Lung (tissue), 12 donors: ENCODE measurements around the gene HNF4A. TPM values are rescaled to one million over a fixed set of nuclear protein-coding genes. Genes with fewer than 3 reads are reported as not detected.

Experiments used
- ATAC-seq: fragments of 200-7000 bp; cut with Tn5 transposase; one replicate; pipeline ENCODE4 v1.9.1; 2020; ENCODE audit warnings: moderate number of reproducible peaks; ENCODE audit not compliant: insufficient read depth, low FRiP score
- DNase-seq, 3 donors: peaks; one replicate each; pipeline ENCODE4 v3.0.0-alpha.2; 2013 to 2017
- H3K27ac ChIP-seq, 2 donors: one replicate each; pipeline ENCODE4 v1.5.1; 2013; ENCODE audit warnings: mild to moderate bottlenecking in 2 of 2, moderate library complexity in 2 of 2, control low read depth in 1 of 2, inconsistent platforms in 1 of 2, low read depth in 1 of 2, low read length in 1 of 2
- H3K27me3 ChIP-seq, 3 donors: one replicate each; pipeline ENCODE4 v1.5.1; 2013; ENCODE audit warnings: low read length in 2 of 3; ENCODE audit not compliant: control insufficient read depth in 3 of 3, insufficient read depth in 3 of 3
- H3K36me3 ChIP-seq, 4 donors: one replicate each; pipeline ENCODE4 v1.5.1; 2013; ENCODE audit warnings: low read length in 4 of 4, mild to moderate bottlenecking in 1 of 4, moderate library complexity in 1 of 4; ENCODE audit not compliant: control insufficient read depth in 4 of 4, insufficient read depth in 4 of 4
- H3K4me1 ChIP-seq, 5 donors: one replicate each; pipeline ENCODE4 v1.5.1; 2013; ENCODE audit warnings: low read length in 5 of 5, mild to moderate bottlenecking in 2 of 5, moderate library complexity in 1 of 5; ENCODE audit not compliant: control insufficient read depth in 5 of 5, insufficient read depth in 5 of 5
- H3K4me3 ChIP-seq: one replicate; pipeline ENCODE4 v1.5.1; 2013; ENCODE audit warnings: mild to moderate bottlenecking, control low read depth, moderate library complexity
- H3K9ac ChIP-seq, 2 donors: one replicate each; pipeline ENCODE4 v1.5.1; 2013; ENCODE audit warnings: low read length in 2 of 2, control low read depth in 1 of 2; ENCODE audit not compliant: insufficient read depth in 1 of 2
- H3K9me3 ChIP-seq, 4 donors: one replicate each; pipeline ENCODE4 v1.5.1; 2013; ENCODE audit warnings: low read length in 3 of 4, mild to moderate bottlenecking in 1 of 4, moderate library complexity in 1 of 4; ENCODE audit not compliant: control insufficient read depth in 4 of 4, insufficient read depth in 3 of 4
- WGBS, 2 donors: extraction: QIAGEN DNeasy Blood & Tissue Kit; methylation state at CpG; one replicate each; pipeline ENCODE4 v1.1.7; 2013; 5-methylcytosine and 5-hydroxymethylcytosine counted together
- polyA plus RNA-seq, 2 donors: library from polyadenylated mRNA; stranded (reverse); fragments of 200-250 nt; gene quantifications; one replicate each; pipeline ENCODE4 v1.2.1, GENCODE V29; 2013
- total RNA-seq, 2 donors: library from RNA; depleted of rRNA in 1 of 2; stranded (reverse); fragments of >200 nt in 1 of 2; gene quantifications; one replicate each; pipeline ENCODE4 v1.2.1, GENCODE V29; 2014 to 2021
- TF ChIP-seq, protein P1 (sequence below): IDR thresholded peaks from 2 replicates; pipeline ENCODE4 v1.5.1; 2012; ENCODE audit warnings: mild to moderate bottlenecking; ENCODE audit errors: control extremely low read depth, extremely low read depth
- donor health status: control.
- donor health status: control.
- donor health status: Bipolar disorder and iron deficiency.
- donor health status: healthy.
- donor health status: DM: yes; HTN: yes; CAD: no.

The HNF4A gene
- total and polyA plus RNA-seq, 4 donors = 0.14 to 1.3 (median 0.41) TPM

- Histone ChIP-seq H3K9ac (peak overlapping the region; percentile 61 to 85), H3K4me3 (peak overlapping the region; percentile 81), H3K27ac (peak overlapping the region; percentile 94 to 97), H3K4me1 (peaks cover 6 to 16% (median 7%) of the 10 kb centered on the region in 5 donors), H3K9me3 (no peaks in the 10 kb centered on the region), H3K27me3 (no peaks in the 10 kb centered on the region), H3K36me3 (peaks cover 0 to 6% (median 3%) of the 10 kb centered on the region in 4 donors)
- no peak for DNase-seq
- ATAC-seq = no peak
- 15 to 17% methylated on average over 2 of the region's 2 CpGs for WGBS, 2 donors
- TF ChIP-seq, protein P1, sequence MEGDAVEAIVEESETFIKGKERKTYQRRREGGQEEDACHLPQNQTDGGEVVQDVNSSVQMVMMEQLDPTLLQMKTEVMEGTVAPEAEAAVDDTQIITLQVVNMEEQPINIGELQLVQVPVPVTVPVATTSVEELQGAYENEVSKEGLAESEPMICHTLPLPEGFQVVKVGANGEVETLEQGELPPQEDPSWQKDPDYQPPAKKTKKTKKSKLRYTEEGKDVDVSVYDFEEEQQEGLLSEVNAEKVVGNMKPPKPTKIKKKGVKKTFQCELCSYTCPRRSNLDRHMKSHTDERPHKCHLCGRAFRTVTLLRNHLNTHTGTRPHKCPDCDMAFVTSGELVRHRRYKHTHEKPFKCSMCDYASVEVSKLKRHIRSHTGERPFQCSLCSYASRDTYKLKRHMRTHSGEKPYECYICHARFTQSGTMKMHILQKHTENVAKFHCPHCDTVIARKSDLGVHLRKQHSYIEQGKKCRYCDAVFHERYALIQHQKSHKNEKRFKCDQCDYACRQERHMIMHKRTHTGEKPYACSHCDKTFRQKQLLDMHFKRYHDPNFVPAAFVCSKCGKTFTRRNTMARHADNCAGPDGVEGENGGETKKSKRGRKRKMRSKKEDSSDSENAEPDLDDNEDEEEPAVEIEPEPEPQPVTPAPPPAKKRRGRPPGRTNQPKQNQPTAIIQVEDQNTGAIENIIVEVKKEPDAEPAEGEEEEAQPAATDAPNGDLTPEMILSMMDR = no peak
These were observed 119.8 kb downstream of the HNF4A start for GRCh38 chr20:44475372-44475693.

DNA sequence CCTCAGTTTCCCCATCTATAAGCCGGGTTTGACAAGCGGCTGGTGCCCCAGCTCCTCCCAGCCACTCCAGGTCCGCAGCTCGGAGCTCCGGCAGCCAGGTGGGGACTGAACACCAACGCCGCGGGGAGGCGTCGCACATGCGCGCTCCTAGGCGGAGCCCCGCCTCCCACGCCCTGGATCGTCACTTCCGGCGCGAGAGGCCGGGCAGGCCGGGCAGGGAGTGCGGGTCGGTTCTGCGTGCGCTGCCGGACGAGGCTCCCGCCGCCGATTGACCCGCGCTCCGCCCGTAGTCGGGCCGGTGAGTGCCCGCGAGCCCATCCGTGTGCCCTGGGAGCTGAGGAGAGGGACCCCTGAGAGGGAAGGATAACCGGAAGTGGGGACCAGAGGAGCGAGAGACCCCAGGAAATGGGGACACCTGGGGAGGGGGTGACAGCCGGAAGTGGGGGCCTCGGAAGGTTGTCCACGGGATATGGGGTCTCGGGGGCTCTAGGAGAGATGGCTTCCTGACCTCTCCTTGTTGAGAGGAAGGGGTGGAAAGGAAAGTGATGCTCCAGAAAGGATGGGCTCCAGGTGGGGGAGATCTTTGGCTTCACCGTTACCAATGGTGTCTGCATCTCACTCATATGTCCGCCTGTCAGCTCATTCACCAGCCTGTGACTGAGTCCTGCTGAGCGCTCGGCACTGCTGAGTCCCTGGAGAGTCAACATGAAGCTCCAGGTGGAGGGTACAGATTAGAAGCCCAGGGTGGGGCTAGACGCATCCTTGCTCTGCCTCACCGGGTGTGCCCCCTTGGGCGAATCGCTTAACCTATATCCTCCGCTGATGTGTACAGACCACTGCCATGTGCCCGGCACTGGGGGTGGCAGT, 120.4 kb downstream of the HNF4A start, which contains the start of gene TTPAL:
Gene TTPAL (plus strand): TSS at position 181 of the 867 bp plus-strand sequence. CDS start 4,126 bp downstream, outside the sequence.
- TF ChIP-seq, protein P1 = peak; percentile 17
- no peaks in the 10 kb centered on the region for H3K9me3 ChIP-seq
- H3K27me3 ChIP-seq = no peaks in the 10 kb centered on the region
- 3% methylated on average over 55 of the region's 55 CpGs for WGBS, 2 donors
- peaks cover 0 to 12% (median 8%) of the 10 kb centered on the region in 4 donors for H3K36me3 ChIP-seq
- ATAC-seq (peak; percentile 99), DNase-seq (peak; percentile 88 to 93 (median 90))
- peaks cover 6 to 16% (median 7%) of the 10 kb centered on the region in 5 donors for H3K4me1 ChIP-seq
- H3K4me3 ChIP-seq = peak within 1 kb of the TSS; percentile 81
- peak within 1 kb of the TSS; percentile 94 to 97 for H3K27ac ChIP-seq
- H3K9ac ChIP-seq = peak within 1 kb of the TSS; percentile 85

DNA sequence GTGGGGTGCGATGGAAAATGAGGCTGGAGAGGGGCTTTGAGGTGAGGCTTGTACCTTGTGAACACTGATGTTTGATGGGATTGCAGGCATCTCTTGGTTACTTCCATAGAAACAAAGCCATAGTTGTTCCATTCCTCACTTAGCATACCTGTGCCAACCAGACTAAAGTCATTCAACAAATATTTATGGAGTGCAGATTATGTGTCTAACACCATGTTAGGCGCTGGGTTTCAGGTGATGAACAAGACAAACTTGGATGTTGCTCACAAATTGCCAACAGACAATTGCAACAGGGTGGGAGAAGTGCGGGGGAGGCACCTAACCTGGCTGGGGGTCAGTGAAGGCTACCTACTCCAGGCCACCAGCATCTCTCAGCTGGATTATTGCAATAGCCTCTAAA, 121.7 kb downstream of the HNF4A start:
- no peak for ATAC-seq
- Histone ChIP-seq H3K36me3 (peaks cover 7 to 22% (median 9%) of the 10 kb centered on the region in 4 donors), H3K27ac (no peak overlapping the region), H3K9ac (no peak overlapping the region), H3K27me3 (no peaks in the 10 kb centered on the region), H3K4me3 (no peak overlapping the region), H3K9me3 (no peaks in the 10 kb centered on the region), H3K4me1 (peaks cover 6 to 16% (median 7%) of the 10 kb centered on the region in 5 donors)
- TF ChIP-seq, protein P1 = no peak
- DNase-seq = no peak
- 89 to 96% methylated on average over 3 of the region's 3 CpGs for WGBS, 2 donors
